Right atrium auricular region (tissue), 2 donors: ENCODE results near the gene TMEM107. TPM values are rescaled to one million over a fixed set of nuclear protein-coding genes. Genes with fewer than 3 reads are reported as not detected.

Experiments used
- DNase-seq: peaks from one replicate; pipeline ENCODE4 v3.0.0-alpha.2; 2019; ENCODE audit warnings: low spot score
- H3K27ac ChIP-seq, 2 donors: fragments of 200-600 bp; sonication (generic); 1 replicate in 1 of 2; 2 replicates in 1 of 2; pipeline ENCODE4 v1.5.1; 2016 to 2019
- H3K27me3 ChIP-seq, 2 donors: fragments of 200-600 bp; sonication (generic); one replicate each; pipeline versions ENCODE4 v1.5.1 to v1.6.0; 2017 to 2019
- H3K36me3 ChIP-seq: fragments of 200-600 bp; sonication (generic); one replicate; pipeline ENCODE4 v1.5.1; 2016
- H3K4me1 ChIP-seq, 2 donors: fragments of 200-600 bp; sonication (generic); one replicate each; pipeline versions ENCODE4 v1.5.1 to v1.6.0; 2017 to 2019
- H3K4me3 ChIP-seq, 2 donors: fragments of 200-600 bp; sonication (generic); 1 replicate in 1 of 2; 2 replicates in 1 of 2; pipeline ENCODE4 v1.5.1; 2017 to 2019; ENCODE audit warnings: mild to moderate bottlenecking in 1 of 2, moderate library complexity in 1 of 2
- H3K9me3 ChIP-seq, 2 donors: fragments of 200-600 bp; sonication (generic); one replicate each; pipeline ENCODE4 v1.5.1; 2019
- total RNA-seq, 2 donors: library from RNA; depleted of rRNA; stranded (reverse); fragments of >200 nt; gene quantifications; one replicate each; pipeline ENCODE4 v1.1.0, GENCODE V29; 2016
- TF ChIP-seq, protein P1 (sequence below), 2 donors: fragments of 200-600 bp; sonication (generic); IDR thresholded peaks; one replicate each; pipeline ENCODE4 v1.5.1; 2019; ENCODE audit warnings: antibody characterized with exemption in 2 of 2

The TMEM107 gene
- total RNA-seq, 2 donors from 2014 or later = 7.3 to 11.0 TPM

DNA sequence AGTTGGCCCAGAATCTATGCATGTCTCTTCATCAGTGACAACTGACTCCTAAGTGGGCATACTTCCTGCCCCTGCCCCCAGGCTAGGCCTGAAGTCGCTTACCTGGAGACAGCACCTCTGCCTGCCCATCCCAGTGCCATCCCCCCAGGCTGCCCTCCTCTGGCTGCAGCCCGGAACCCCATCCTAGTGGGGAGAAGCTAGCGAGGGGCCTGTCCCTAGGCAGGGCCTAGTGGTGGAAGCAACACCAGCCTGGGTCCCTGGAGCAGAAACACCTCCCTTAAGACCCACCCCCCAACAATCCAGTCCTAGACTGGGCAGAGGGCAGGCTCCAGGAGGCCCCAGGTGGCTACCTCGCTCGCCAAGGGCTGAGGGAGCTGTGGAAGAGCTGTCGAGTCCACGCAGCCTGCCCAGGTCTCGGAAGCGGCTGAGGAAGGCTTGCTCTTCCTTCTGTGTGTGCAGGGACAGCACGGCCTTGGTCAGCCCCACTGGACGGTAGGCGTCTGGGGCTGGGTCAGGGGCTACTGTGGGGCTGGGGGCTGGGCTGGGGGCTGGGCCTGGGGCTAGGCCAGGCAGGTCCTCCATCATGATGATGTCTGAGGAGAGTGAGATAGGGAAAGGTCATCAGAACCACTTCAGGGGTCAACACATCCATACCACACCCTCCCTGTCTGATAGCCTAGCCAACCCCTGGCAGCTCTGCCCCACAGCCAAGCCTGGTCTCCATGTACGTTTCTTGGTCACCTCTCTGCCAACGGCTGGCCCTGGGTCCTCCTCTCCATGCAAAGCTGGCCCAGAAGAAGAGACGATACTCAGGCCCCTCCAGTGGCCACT lies 31.6 kb downstream of the TMEM107 start:
- Histone ChIP-seq H3K4me1 (peaks cover 0 to 54% of the 10 kb centered on the region in 2 donors), H3K27ac (peak overlapping the region in 1 of 2 donors; percentile 25)
- no peak for DNase-seq

DNA sequence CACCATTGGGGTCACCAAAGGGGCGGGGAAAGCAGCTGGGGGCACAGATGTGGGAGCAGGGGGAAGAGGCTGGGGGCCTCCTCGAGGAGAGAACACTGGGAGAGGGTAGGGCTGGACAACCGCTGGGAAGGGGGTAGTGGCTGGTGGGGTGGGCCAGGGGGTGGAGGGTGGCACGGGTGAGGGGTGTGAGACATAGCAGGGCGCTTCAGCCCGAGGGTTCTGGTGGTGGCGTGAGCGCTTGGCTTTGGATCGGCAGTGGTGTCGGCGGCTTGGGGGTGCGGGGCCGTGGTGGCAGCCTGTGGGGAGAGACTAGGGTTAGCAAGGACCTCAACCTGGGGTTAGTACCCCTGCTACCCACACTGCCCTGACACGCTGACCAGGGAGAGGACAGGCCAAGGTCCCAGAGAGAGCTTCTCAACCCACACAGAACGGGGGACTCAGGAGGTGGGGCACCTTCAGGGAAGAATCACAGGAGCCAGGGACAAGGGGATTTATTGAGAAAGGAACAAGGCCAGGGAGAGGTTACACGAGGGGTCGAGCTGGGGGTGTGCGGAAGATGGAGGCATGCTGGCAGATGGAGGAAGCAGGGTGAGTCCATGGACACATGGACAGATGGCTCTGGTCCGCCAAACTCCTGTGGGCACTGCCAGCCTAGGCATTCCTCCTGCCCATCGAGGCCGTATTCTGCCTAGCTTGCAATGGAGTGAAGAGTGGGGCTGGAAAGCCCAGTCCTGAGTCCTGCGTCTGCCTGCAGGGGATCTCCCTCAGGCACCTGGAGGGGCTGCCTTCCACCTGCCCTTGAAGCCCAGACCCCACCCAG lies 32.4 kb downstream of the TMEM107 start:
- H3K27me3 ChIP-seq = no peaks in the 10 kb centered on the region
- no peak for DNase-seq
- no peak overlapping the region for H3K4me3 ChIP-seq
- H3K9me3 ChIP-seq = no peaks in the 10 kb centered on the region
- TF ChIP-seq, protein P1, sequence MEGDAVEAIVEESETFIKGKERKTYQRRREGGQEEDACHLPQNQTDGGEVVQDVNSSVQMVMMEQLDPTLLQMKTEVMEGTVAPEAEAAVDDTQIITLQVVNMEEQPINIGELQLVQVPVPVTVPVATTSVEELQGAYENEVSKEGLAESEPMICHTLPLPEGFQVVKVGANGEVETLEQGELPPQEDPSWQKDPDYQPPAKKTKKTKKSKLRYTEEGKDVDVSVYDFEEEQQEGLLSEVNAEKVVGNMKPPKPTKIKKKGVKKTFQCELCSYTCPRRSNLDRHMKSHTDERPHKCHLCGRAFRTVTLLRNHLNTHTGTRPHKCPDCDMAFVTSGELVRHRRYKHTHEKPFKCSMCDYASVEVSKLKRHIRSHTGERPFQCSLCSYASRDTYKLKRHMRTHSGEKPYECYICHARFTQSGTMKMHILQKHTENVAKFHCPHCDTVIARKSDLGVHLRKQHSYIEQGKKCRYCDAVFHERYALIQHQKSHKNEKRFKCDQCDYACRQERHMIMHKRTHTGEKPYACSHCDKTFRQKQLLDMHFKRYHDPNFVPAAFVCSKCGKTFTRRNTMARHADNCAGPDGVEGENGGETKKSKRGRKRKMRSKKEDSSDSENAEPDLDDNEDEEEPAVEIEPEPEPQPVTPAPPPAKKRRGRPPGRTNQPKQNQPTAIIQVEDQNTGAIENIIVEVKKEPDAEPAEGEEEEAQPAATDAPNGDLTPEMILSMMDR (IDR thresholded peaks at IDR 0.05) = no peak
- H3K36me3 ChIP-seq = peaks cover 96% of the 10 kb centered on the region
- H3K4me1 ChIP-seq = peaks cover 0 to 56% of the 10 kb centered on the region in 2 donors
- H3K27ac ChIP-seq = peak overlapping the region; percentile 12 to 40

More for the DNA sequence above, 31.6 kb downstream of the TMEM107 start:
- Histone ChIP-seq H3K9me3 (no peaks in the 10 kb centered on the region), H3K4me3 (no peak overlapping the region), H3K36me3 (peaks cover 100% of the 10 kb centered on the region), H3K27me3 (no peaks in the 10 kb centered on the region)
- TF ChIP-seq, protein P1 (IDR thresholded peaks at IDR 0.05) = no peak

DNA sequence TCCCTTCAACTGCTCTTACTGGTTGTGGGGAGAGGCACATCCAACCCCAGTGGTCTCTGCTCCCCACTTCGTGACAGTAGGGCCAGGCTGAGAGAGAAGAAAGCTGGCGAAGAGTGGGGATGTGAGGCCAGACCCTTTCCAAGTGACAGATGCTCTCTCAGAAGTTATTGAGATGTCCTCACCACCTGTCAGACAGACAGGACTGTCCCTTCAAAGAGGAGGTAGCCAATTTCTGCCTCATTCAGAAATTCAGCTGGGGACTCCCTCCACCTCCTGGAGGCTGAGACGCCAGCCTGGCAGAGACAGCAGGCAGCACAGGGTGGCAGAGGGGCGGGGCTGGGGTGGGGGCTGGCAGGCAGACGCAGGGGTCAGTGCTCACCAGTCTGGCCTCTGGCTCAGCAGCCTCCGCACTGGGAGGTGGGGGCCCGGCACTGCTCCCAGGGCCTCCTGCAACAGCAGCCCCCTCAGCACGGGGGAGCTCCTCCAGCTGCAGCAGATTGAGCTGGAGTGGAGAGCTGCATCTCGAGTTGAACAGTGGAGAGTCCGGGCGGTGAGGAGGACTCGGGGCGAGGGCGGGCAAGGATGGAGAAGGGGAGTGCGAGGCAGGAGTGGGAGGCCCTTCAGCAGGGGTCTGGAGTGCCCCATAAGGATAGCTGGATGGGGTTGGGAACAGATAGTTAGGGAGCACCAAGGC lies 33.1 kb downstream of the TMEM107 start:
- Histone ChIP-seq H3K4me3 (no peak overlapping the region), H3K9me3 (no peaks in the 10 kb centered on the region), H3K27ac (peak overlapping the region; percentile 22 to 41), H3K4me1 (peaks cover 0 to 55% of the 10 kb centered on the region in 2 donors), H3K36me3 (peaks cover 88% of the 10 kb centered on the region), H3K27me3 (no peaks in the 10 kb centered on the region)
- TF ChIP-seq, protein P1 (IDR thresholded peaks at IDR 0.05) = no peak
- no peak for DNase-seq

DNA sequence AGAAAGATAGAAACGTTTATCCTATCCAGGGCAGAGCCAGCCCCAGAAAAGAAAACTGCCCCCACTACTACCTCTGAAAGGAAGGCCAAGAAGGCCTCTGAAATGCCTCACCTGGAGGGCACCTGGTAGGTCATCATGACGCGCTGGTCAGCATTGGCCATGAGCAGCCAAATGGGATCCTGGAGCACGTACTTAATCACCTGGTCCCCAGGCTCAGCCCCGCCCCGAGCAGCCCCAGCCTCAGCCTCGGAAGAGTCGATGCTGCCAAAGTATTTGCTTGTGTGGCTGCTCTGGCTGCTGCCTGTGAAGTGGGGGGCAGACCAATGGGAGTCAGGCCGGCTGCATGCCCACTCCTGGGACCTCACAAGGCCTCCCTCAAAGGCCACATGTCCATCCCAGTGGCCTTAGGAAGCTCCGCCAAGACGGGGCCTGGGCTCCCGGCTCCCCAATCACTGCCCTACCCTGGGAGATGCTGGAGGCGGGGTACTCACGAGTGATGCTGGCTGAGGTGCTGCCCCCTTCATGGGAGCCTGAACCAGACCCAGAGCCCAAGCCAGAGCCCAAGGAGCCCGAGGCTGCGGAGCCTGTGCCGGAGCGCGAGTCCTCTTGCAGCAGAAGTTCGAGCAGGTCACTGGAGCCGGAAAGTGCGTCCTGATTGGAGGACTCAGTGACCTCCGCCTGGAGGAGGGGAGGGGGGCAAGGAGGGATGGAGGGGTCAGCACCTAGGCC lies 33.9 kb downstream of the TMEM107 start:
- Histone ChIP-seq H3K9me3 (no peaks in the 10 kb centered on the region), H3K4me1 (peaks cover 0 to 54% of the 10 kb centered on the region in 2 donors), H3K27me3 (no peaks in the 10 kb centered on the region), H3K4me3 (no peak overlapping the region), H3K36me3 (peaks cover 81% of the 10 kb centered on the region), H3K27ac (peak overlapping the region; percentile 22 to 41)
- DNase-seq = no peak
- TF ChIP-seq, protein P1 (IDR thresholded peaks at IDR 0.05) = no peak

DNA sequence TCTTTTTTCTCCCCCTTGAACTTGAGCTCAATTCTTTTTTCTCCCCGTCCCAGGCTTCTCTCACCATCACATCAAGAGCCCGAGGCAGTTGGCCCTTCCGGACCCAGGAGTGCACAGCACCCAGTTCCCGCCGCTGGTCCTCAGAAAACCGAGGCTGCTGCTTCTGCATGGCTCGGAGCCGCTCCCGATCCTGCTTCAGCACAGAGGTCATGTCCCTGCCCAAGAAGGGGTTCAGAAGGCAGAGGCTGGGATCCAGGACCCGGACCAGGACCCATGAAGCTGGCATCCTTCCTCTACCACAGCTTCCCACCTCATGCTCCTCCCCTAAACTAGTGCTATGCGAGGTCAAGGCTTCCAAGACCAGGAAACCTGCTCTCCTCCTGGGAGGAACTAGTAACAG lies 34.4 kb downstream of the TMEM107 start:
- TF ChIP-seq, protein P1 (IDR thresholded peaks at IDR 0.05) = no peak
- Histone ChIP-seq H3K36me3 (peaks cover 75% of the 10 kb centered on the region), H3K9me3 (no peaks in the 10 kb centered on the region), H3K4me1 (peaks cover 0 to 48% of the 10 kb centered on the region in 2 donors), H3K27ac (peak overlapping the region; percentile 22 to 41), H3K4me3 (no peak overlapping the region), H3K27me3 (no peaks in the 10 kb centered on the region)
- no peak for DNase-seq
